Muscle of leg (tissue), 11 donors: Measurements from ENCODE around the gene OSBPL6. TPM values are rescaled to one million over a fixed set of nuclear protein-coding genes. Genes with fewer than 3 reads are reported as not detected.

Experiments used
- DNase-seq: peaks from one replicate; pipeline ENCODE4 v3.0.0; 2013
- H3K27ac ChIP-seq: one replicate; pipeline ENCODE4 v1.5.1; 2013; ENCODE audit warnings: mild to moderate bottlenecking, low read length, control low read depth
- H3K27me3 ChIP-seq: one replicate; pipeline ENCODE4 v1.6.1; 2013; ENCODE audit warnings: low read length; ENCODE audit not compliant: control insufficient read depth, insufficient read depth
- H3K36me3 ChIP-seq: one replicate; pipeline ENCODE4 v1.6.1; 2013; ENCODE audit warnings: low read length; ENCODE audit not compliant: control insufficient read depth, insufficient read depth
- H3K4me1 ChIP-seq: one replicate; pipeline ENCODE4 v1.6.1; 2013; ENCODE audit warnings: low read length; ENCODE audit not compliant: control insufficient read depth, insufficient read depth
- H3K4me3 ChIP-seq: one replicate; pipeline ENCODE4 v1.5.1; 2013; ENCODE audit warnings: low read length, control low read depth
- H3K9me3 ChIP-seq: replicated peaks from 2 replicates; pipeline ENCODE4 v1.6.1; 2013; ENCODE audit warnings: low read depth, low read length; ENCODE audit not compliant: control insufficient read depth
- WGBS: methylation state at CpG from one replicate; pipeline ENCODE4 v1.1.5; 2013; ENCODE audit warnings: missing lambda C conversion rate; ENCODE audit not compliant: insufficient coverage; 5-methylcytosine and 5-hydroxymethylcytosine counted together
- polyA plus RNA-seq, 8 donors: library from polyadenylated mRNA; unstranded; fragments of 120-200 nt; gene quantifications; one replicate each; pipeline versions ENCODE4 v1.2.1 to v1.2.3, GENCODE V29; 2013; ENCODE audit warnings: inconsistent platforms in 1 of 8, low replicate concordance in 1 of 8; ENCODE audit not compliant: insufficient read length in 8 of 8, insufficient read depth in 1 of 8
- total RNA-seq: library from RNA; stranded (reverse); fragments of 120-200 nt; gene quantifications from one replicate; pipeline ENCODE4 v1.2.4, GENCODE V29; 2013

The OSBPL6 gene
- total and polyA plus RNA-seq, 9 donors, result 3.3 to 9.5 (median 5.4) TPM

- Histone ChIP-seq H3K27ac (no peak overlapping the region), H3K4me1 (no peaks in the 10 kb centered on the region), H3K36me3 (peaks cover 7% of the 10 kb centered on the region), H3K27me3 (no peaks in the 10 kb centered on the region), H3K4me3 (no peak overlapping the region), H3K9me3 (no peaks in the 10 kb centered on the region)
- no CpG with 5 or more reads among the region's 1 CpG for WGBS
- no peak for DNase-seq
Observed at GRCh38 chr2:178386986-178387597, 192.8 kb downstream of the OSBPL6 start.

- WGBS, result 81% methylated on average over 5 of the region's 7 CpGs
- Histone ChIP-seq H3K4me1 (no peaks in the 10 kb centered on the region), H3K27me3 (no peaks in the 10 kb centered on the region), H3K4me3 (no peak overlapping the region), H3K27ac (no peak overlapping the region), H3K9me3 (no peaks in the 10 kb centered on the region), H3K36me3 (peaks cover 7% of the 10 kb centered on the region)
- no peak for DNase-seq
Observed at GRCh38 chr2:178388287-178388686, 194.0 kb downstream of the OSBPL6 start.

DNA sequence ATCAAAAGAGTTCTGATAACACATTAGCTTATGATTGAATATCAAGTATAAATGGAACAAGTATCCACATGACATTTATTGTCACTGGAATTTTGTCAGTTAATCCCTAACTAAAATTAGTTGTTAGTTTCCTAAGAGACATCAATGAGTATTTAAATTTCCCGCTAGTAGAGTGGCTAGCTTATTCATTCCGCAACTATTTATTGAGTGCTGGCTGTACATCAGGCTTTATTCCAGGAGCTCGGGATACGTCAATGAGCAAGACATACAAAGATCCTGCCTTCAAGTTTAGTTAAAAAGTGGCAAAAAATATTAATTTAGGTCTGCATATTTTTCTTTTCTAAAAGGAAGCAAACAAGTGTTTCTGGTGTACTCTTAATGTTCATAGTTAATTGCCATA lies 197.4 kb downstream of the OSBPL6 start:
- Histone ChIP-seq H3K4me1 (no peaks in the 10 kb centered on the region), H3K27ac (no peak overlapping the region), H3K4me3 (no peak overlapping the region), H3K36me3 (no peaks in the 10 kb centered on the region), H3K9me3 (no peaks in the 10 kb centered on the region), H3K27me3 (no peaks in the 10 kb centered on the region)
- no peak for DNase-seq
- 86% methylated on average over 4 of the region's 4 CpGs for WGBS

GRCh38 chr2:178392215-178392614 lies 197.9 kb downstream of the OSBPL6 start:
- Histone ChIP-seq H3K27me3 (no peaks in the 10 kb centered on the region), H3K27ac (no peak overlapping the region), H3K9me3 (no peaks in the 10 kb centered on the region), H3K36me3 (no peaks in the 10 kb centered on the region), H3K4me3 (no peak overlapping the region), H3K4me1 (no peaks in the 10 kb centered on the region)
- no peak for DNase-seq
- no CpG with 5 or more reads among the region's 3 CpGs for WGBS

DNA sequence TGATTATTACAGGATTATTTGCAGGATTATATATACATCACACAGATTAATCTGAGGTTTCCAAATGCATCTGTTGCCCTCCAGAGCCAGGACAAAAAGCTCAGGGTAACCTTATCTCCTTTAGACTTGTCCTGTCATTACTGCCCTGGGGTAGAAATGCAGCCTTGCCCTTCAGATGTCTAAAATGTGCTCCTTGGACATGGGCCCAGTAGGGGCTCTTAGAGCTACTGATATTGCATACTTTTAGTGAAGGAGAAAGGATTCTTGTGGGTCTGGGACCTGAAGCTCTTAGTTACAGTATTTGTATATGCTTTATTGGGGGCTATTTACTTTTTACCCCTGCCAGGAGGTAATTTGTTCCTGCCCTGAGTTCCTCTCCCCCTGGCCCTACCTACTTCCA lies 200.5 kb downstream of the OSBPL6 start:
- Histone ChIP-seq H3K36me3 (no peaks in the 10 kb centered on the region), H3K9me3 (no peaks in the 10 kb centered on the region), H3K4me3 (no peak overlapping the region), H3K27ac (no peak overlapping the region), H3K4me1 (no peaks in the 10 kb centered on the region), H3K27me3 (no peaks in the 10 kb centered on the region)
- DNase-seq, result no peak

DNA sequence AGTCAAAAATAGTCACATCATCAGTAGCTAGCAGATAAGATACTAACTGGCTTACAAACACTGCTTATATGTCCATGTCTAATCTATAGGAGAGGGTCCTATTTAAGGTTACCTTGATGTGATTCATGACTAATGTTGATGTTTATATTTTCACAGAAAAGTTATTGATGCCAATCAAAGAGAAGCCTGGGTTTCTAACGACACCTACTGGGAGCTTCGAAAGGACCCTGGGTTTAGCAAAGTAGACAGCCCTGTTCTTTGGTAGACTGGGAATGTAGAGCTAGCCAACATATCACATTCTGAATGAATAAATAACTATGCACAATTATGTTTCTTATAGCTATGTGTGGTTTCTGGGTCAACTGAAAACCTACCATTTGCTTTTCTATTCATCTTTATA lies 201.0 kb downstream of the OSBPL6 start:
- Histone ChIP-seq H3K36me3 (no peaks in the 10 kb centered on the region), H3K4me3 (no peak overlapping the region), H3K4me1 (no peaks in the 10 kb centered on the region), H3K27me3 (no peaks in the 10 kb centered on the region), H3K27ac (no peak overlapping the region), H3K9me3 (no peaks in the 10 kb centered on the region)
- no CpG with 5 or more reads among the region's 2 CpGs for WGBS
- DNase-seq, result no peak

- no CpG with 5 or more reads among the region's 8 CpGs for WGBS
- no peak for DNase-seq
Observed at GRCh38 chr2:178395941-178396570, 201.7 kb downstream of the OSBPL6 start.

DNA sequence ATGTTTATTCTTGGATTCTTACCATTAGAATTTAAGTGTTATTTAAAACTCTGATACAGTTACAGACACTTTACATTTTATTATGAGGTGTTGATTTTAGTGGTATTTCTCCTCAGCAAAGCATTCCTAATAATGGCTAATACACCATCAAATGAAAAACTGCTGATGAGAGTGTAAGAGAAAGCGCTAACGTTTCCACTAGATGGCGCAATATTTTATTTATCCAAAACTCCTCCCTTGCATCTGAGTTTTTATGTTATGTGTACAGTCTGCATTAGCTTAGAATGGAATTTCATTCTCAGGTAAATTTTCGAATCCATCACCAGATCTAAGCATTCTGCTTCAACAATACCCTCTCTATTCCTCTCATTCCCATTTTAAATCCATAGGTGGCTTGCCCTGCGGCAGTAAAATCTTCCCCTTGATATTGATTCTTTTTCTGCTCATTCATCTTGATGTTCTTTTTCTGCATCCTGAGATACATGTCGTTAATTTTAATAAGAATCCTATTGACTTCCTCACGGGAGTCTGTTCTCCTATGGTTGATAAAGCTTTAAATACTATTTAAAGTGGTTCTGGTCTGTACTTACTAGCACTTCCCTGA lies 202.8 kb downstream of the OSBPL6 start:
- WGBS, result 20% methylated on average over 1 of the region's 7 CpGs
- no peaks in the 10 kb centered on the region for H3K36me3 ChIP-seq
- DNase-seq, result peak; percentile 67
- H3K27me3 ChIP-seq, result no peaks in the 10 kb centered on the region
- H3K4me1 ChIP-seq, result no peaks in the 10 kb centered on the region
- no peaks in the 10 kb centered on the region for H3K9me3 ChIP-seq
- no peak overlapping the region for H3K27ac ChIP-seq
- H3K4me3 ChIP-seq, result no peak overlapping the region

More at GRCh38 chr2:178395941-178396570, 201.7 kb downstream of the OSBPL6 start:
- Histone ChIP-seq H3K27ac (no peak overlapping the region), H3K27me3 (no peaks in the 10 kb centered on the region), H3K36me3 (no peaks in the 10 kb centered on the region), H3K4me1 (no peaks in the 10 kb centered on the region), H3K9me3 (no peaks in the 10 kb centered on the region), H3K4me3 (no peak overlapping the region)

- H3K36me3 ChIP-seq, result no peaks in the 10 kb centered on the region
- no peak overlapping the region for H3K4me3 ChIP-seq
- no CpG with 5 or more reads among the region's 6 CpGs for WGBS
- H3K4me1 ChIP-seq, result no peaks in the 10 kb centered on the region
- no peak for DNase-seq
- no peaks in the 10 kb centered on the region for H3K9me3 ChIP-seq
- H3K27ac ChIP-seq, result no peak overlapping the region
- no peaks in the 10 kb centered on the region for H3K27me3 ChIP-seq
Observed at GRCh38 chr2:178401994-178402437, 207.7 kb downstream of the OSBPL6 start.

GRCh38 chr2:178403671-178404306 lies 209.5 kb downstream of the OSBPL6 start:
- no peak for DNase-seq
- Histone ChIP-seq H3K27me3 (no peaks in the 10 kb centered on the region), H3K9me3 (no peaks in the 10 kb centered on the region), H3K27ac (peak overlapping the region; percentile 18), H3K36me3 (no peaks in the 10 kb centered on the region), H3K4me1 (no peaks in the 10 kb centered on the region), H3K4me3 (no peak overlapping the region)
- no CpG with 5 or more reads among the region's 3 CpGs for WGBS
